ENCODE data around the gene GDF10. TPM values are rescaled to one million over a fixed set of nuclear protein-coding genes. Genes with fewer than 3 reads are reported as not detected.

Gene GDF10
- total and polyA plus RNA-seq, 2 of the 13 experiments (the other 11 are each of a cell fraction or from before 2014, with no cell fraction given): 0.03 TPM; not detected in 1

GRCh38 chr10:47303105-47303504 lies 3.1 kb downstream of the GDF10 start (continued):
- TF ChIP-seq ZNF800 (CRISPR knock-in tag; IDR thresholded peaks at IDR 0.05) (no peak), ZNF740 (CRISPR knock-in tag; IDR thresholded peaks at IDR 0.05) (no peak), NAIF1 (CRISPR knock-in tag; IDR thresholded peaks at IDR 0.05; ENCODE audit: borderline replicate concordance) (no peak)

GRCh38 chr10:47303866-47304265 lies 3.9 kb downstream of the GDF10 start:
- no peak for FAIRE-seq
- BruUV-seq (replicated peaks): no TSS peak
- WGBS (ENCODE audit: low lambda C conversion rate): 14% methylated on average over 6 of the region's 6 CpGs
- Histone ChIP-seq H3K9ac (ENCODE audit: insufficient read depth, low read depth, low read length) (no peak overlapping the region), H3K36me3 (replicated peaks in 1 of 2; ENCODE audit: control insufficient read depth in 1 of 2, insufficient read depth in 2 of 2, low read length in 2 of 2) (no peaks in the 10 kb centered on the region), H4K20me1 (ENCODE audit: insufficient read depth, low read length) (no peaks in the 10 kb centered on the region), H3K4me2 (ENCODE audit: low read depth, low read length) (no peak overlapping the region), H3K27me3 (ENCODE audit: control insufficient read depth in 1 of 2, insufficient read depth in 2 of 2, low read length in 2 of 2) (peaks cover 0 to 23% of the 10 kb centered on the region in 2 experiments; a peak in 2 of 5 replicates), H2AFZ (ENCODE audit: low read length) (no peak overlapping the region), H3K79me2 (ENCODE audit: insufficient read depth, low read length) (no peaks in the 10 kb centered on the region), H3K9me3 (ENCODE audit: low read length) (no peaks in the 10 kb centered on the region), H3K4me3 (replicated peaks in 1 of 3; ENCODE audit: insufficient read depth in 1 of 3, low read depth in 2 of 3, low read length in 3 of 3) (no peak overlapping the region), H3K27ac (ENCODE audit: extremely low read length, insufficient read depth, low read length) (no peak overlapping the region), H3K4me1 (ENCODE audit: insufficient read depth, low read length) (no peaks in the 10 kb centered on the region)
- no peak for ATAC-seq
- intact Hi-C loops (cut with micrococcal nuclease; ENCODE audit: unreplicated experiment) (no loop called here), in situ Hi-C loops (cut with HindIII; ENCODE audit: extremely low pct_ligation_motif_present, low pct_unique_long_range_greater_than_20kb) (loop anchor here (10.0 kb wide), 1 partner anchor 279 kb away; no protein-coding TSS in a partner anchor)
- ChIA-PET POLR2A (no interaction called here), CTCF (ENCODE audit: low intra/inter-chr PET ratio, low total read pairs) (no interaction called here)
- DNase-seq (ENCODE audit: low spot score): no peak
- TF ChIP-seq SOX13 (IDR thresholded peaks at IDR 0.05) (no peak), SOX13 (CRISPR knock-in tag; conservative IDR thresholded peaks at IDR 0.05 in 1 of 2, IDR thresholded peaks at IDR 0.05 in 1 of 2) (no peak), ZNF737 (CRISPR knock-in tag; IDR thresholded peaks at IDR 0.05; ENCODE audit: borderline replicate concordance) (no peak), TMF1 (CRISPR knock-in tag; IDR thresholded peaks at IDR 0.05; ENCODE audit: low read depth) (no peak), ISL2 (CRISPR knock-in tag; IDR thresholded peaks at IDR 0.05) (no peak), KDM5B (CRISPR knock-in tag; IDR thresholded peaks at IDR 0.05; ENCODE audit: borderline replicate concordance) (no peak), AFF4 (CRISPR knock-in tag; IDR thresholded peaks at IDR 0.05) (no peak), SYNCRIP (IDR thresholded peaks at IDR 0.05; ENCODE audit: insufficient read depth, low read depth, low read length) (no peak), SALL2 (CRISPR knock-in tag; IDR thresholded peaks at IDR 0.05) (no peak), DMAP1 (CRISPR knock-in tag; IDR thresholded peaks at IDR 0.05) (no peak), ZNF569 (CRISPR knock-in tag; IDR thresholded peaks at IDR 0.05; ENCODE audit: borderline replicate concordance) (no peak), FOXP1 (IDR thresholded peaks at IDR 0.05) (no peak), FOXP1 (CRISPR knock-in tag; IDR thresholded peaks at IDR 0.05) (no peak), ZNF121 (CRISPR knock-in tag; IDR thresholded peaks at IDR 0.05) (no peak), DBP (CRISPR knock-in tag; IDR thresholded peaks at IDR 0.05; ENCODE audit: not compliant biosample characterization) (no peak), SMAD1 (CRISPR knock-in tag; IDR thresholded peaks at IDR 0.05; ENCODE audit: borderline replicate concordance, low read depth) (no peak)

All from HepG2 (cell line).